Iris pigment epithelial cell (primary cell): ENCODE measurements around the gene NRG2.

Experiments used
- DNase-seq: peaks from one replicate; pipeline ENCODE4 v3.0.0-alpha.2; 2011; ENCODE audit warnings: low read depth

NRG2 gene

DNA sequence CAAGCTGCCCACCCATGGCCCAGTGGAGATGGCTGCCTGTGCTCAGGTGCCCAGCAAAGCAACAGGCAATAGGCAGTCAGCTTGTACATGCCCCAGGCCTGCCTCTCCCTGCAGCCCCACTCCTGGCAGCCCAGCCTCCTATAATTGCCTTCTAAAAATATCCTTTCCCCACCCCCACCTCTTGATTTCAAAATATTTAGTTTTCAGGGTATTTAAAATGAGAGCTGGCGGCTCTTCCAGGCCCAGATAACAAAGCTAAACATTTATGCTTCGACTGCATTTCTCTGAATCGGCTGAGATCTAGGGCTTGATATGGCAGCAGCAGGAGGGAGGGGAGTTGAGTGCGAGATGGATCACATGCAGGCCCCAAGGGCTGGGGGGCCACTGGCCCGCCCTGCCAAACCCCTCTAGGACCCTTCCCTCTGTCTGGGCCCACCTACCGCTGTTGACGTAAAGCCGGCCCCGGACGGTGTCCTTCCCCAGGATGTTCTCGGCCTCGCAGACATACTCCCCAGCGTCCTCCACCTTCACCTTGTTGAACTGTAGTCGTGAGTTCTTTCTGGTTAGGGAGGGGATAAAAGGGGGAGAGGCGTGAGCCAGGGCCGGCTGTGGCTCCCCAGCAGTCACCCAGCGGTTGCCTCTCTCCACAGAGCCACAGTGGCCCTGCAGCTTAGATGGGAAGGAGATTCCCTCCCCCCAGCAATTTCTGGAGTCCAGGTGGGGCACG, 162.5 kb downstream of the NRG2 start:
- DNase-seq: no peak

DNA sequence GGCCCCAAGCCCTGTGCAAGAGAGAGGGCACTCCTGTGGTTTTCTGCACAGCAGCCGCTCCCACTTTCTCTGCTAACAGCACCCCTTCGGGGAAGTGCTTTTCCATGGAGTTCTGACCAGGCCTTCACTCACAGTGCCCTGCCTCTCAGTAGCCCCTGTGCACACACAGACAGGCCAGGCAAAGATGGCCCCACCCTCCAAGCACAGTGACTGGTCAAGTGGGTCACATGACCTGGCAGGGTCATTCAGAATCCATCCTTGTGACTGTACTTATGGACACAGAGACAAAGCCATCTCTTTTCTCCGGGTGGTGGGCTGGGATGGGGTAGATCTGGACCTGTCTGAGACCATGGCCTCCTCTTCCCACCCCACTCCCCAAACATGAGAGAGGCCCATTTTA, 165.0 kb downstream of the NRG2 start:
- DNase-seq: no peak

DNA sequence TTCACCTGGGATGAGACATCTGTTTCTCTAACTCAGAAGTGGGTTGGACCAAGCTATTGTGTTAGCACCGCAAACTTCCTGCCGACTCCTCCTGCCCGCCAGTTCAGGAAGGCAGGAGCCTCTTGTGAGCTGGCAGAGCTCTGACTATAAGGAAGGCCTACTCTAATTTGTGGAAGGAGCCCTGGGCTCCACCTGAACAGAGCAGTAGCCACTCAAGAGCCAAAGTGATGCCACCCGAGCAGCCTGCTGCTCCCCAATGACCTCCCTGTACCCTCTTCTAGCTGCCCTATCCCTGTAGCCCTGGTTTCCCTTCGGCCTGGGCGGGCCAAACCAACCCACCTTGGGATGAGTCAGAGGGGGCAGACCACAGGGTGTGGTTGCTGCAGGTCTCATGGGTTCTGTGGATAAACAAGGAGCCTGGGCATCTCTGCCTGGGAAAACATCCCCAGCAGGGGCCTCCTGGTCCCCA, 165.9 kb downstream of the NRG2 start:
- no peak for DNase-seq

DNA sequence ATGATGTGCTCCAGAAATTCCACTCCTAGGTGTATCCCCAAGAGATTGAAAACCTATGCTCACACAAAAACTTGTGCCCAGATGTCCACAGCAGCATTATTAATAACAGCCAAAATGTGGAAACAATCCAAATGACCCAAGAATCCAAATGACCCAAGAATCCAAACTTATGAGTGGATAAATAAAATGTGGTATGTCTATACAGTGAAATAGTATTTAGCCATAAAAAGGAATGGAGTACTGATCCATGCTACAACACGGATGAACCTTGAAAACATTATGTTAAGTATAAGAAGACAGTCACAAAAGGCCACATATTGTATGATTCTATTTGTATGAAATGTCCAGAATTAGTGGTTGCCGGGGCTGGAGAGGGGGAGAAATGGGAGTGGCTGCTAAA, 167.1 kb downstream of the NRG2 start:
- no peak for DNase-seq

DNA sequence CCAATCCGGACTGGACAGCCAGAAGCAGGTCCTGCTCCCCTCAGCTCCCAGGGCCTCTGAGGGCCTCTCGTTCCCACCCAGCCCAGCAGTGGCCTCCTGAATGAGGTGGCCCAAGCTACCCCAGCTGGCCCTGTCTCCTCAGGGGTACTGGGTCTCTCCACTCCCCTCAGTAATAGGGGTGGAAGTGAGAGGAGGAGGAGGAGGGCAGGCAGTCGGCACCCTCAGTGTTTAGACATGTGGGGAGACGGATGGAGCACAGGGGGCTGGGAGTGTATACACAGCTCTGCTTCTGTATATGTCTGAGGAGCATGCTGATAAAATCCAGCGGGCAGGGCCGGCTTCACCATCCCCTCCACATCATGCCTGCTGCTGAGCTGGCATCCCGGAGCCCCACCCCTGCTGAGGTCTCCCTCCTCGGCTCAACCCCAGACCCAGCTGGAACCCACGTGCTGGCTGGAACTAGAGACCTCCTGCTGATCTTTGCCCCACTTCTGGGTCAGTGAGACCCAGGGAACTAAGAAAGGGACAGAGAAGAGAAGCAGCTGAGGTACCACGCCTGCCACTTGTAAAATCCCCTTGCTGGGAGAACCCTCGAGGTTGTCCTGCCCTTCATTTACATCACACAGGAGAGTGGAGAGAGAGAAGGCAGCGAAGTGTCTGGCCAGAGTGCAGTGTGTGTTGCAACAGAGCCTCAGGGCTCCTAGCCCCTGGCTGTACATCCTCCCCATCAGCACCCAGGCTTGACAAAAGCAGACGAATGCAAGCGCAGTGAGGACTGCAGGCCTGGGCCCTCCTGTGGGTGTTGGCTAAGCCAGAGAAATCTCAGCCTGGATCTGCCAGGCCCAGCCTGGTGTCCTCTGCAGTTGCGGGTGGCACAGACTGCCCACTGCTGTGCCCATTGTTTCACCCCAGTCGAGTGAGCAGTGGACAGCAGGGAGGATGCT, 170.0 kb downstream of the NRG2 start:
- DNase-seq: no peak

DNA sequence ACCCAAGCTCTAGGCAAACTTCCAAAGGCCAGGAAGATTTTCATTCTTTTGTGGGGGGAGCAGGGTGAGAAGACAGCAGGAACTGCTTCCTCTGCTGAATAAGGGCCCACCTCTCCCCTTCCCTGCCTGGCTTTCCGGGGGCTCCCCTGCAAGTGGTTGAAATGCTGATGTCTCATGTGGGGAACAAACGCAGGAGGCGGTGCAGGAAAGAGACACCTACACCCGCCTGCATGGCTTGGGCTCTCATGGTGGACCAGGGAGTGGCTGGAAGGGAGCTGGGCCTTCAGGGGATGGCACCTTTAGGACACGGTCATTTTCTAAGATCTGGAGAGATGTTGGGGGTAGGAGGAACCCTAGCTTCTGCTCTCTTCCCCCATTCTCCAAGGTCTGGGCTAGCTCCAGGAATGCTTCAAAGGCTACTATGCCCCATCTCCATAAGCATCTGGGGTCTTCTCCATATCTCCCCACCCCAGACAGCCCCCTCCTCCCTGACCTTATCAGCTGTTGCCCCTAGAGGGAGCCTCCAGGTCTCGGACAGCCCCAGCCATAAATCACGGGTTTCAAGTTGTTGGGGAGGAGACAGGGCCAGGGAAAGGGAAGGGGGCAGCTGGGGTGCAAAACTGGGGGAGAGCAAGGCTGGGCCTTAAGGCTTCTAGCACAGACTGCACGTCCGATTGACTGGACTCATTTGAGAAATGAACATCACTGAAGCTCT, 170.9 kb downstream of the NRG2 start:
- DNase-seq: no peak

DNA sequence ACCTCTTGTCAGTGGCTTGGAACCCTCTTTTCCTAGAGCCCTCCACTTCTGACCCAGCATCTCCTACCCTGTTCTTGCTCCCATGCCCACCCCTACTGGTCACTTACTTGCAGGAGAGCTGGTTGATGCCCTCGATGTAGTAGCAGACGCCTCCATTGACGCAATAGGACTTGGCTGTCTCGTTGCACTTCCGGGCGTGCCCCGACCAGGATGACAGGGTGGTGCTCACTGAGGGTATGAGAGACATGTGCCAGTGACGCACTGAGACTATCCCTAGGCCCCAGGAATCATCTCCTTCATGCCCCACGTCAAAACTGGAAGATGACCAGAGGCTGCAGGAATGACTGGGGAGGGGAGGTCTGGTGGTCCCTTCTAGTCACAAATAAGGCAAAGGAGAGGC, 171.5 kb downstream of the NRG2 start:
- DNase-seq: no peak

DNA sequence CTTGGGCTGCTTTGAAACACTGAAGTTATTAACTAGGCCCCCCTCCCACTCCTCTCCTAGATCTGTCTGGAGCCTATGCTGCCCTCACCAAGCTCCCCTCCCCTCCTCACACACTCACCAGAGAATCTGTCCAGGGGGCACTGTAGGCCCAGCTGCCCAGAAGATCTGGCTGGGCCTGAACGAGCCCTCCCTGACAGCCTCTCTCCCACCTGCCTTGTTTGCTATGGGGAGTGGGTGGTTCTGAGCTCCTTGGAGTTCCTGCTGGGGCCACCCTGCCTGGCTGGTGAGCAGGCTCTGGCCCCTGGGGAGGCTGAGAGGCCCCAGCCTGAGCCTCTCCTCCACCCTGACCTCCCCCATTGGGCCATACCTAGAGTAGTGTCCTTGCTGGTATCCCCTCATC, 172.4 kb downstream of the NRG2 start:
- no peak for DNase-seq

DNA sequence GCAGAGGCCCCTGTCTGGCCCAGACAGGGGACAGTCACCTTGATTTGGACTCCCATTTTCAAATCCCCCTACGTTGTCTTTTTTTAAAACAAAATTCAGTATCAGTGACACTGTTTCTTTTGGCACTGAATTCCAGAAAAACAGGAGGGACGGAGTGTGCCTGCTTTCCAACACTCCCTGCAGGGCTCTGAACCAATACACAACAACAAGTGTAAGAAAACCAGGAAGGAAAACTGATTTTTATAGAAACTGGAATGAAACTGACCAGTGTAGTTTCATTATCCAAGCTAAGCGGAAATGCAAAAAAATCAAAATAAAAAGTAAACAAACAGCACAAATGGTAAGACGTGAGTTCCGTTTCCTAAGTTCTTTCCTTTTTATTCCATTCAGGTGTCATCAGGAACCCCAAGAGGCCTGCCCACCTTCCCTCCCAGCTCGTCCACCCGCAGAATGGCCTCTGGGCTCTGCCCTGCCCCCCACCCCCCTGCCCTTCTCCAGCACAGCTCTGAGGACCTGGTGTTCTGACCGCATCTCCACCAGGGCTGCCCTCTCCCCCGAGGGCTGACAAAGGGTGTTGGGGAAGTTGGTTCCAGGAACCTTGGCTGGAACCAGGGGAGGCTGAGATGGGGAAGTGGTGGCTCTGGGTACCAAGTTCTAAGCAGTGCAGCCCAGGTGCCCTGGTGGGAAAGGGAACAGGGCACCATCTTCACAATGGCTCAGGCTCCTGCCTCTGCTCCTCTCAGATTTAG, 173.9 kb downstream of the NRG2 start:
- DNase-seq: no peak

DNA sequence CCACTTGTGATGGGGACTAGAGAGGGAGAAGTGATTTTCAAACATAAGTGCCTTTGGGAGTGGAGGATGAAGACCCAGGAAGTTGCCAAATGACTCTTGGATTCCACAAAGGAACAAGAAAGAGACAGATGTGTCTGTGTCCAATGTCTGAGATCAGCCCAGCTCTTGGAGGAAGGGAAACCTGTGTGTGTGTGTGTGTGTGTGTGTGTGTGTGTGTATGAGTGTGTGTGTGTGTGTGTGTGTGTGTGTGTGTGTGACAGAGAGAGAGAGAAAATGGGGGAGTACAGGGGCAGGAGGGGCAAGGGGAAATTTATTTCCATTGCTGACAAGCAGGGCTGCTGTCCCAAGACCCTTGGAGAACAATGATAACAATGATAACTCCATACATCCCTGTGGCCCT, 175.5 kb downstream of the NRG2 start:
- DNase-seq: no peak

DNA sequence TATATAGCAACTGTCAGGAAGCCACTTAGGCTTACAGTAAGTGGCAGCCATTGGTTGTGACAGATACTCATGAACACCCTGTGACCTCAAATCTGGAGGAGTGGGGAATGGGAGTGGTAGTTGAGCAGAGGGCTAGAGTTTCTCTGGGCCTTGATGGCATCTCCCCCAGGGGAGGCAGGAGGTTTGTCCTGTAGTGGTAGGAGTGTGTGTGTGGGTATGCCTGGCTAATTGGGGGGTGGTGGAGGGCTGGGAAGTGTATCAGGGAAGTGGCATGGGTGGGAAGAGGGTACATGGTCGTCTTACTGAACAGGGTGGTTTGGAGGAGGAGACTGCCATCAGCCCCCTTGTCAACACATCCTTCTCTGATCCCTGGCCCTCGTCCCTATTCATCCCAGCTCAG, 176.0 kb downstream of the NRG2 start:
- DNase-seq: no peak

DNA sequence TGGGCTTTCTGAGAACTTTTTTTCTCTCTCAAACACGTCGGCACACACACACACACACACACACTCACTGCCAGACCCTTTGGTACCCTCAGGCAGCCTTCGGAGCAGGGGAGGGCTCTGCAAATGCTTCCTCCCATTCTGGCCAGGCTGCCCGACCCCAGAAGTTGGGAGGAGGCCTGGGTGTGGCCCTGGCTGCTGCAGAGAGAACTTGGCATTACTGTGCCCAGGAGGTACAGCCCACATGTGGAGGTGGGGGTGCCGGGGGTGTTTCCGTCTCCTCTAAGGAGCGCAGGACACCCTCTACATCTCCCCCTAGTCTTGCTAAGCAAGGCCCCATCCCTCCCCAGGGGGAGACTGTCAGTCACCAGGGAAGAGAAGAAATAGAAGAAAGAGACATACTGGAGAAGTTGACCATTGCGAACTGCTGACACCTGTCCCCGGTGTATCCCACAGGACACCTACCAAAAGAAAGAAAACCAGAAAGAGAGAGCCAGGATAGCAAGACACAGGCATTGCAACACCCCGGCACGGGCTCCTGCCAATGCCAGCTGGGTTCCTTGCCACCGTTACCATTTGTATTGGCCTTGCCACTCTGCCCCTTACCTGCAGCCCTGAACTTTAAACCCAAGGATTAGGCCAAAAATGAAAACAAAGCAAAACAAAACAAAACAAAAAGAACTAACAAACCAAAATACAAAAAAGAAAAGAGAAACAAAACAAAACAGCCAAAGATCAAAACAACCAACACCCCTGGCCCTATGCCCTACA, 178.2 kb downstream of the NRG2 start:
- DNase-seq: no peak

DNA sequence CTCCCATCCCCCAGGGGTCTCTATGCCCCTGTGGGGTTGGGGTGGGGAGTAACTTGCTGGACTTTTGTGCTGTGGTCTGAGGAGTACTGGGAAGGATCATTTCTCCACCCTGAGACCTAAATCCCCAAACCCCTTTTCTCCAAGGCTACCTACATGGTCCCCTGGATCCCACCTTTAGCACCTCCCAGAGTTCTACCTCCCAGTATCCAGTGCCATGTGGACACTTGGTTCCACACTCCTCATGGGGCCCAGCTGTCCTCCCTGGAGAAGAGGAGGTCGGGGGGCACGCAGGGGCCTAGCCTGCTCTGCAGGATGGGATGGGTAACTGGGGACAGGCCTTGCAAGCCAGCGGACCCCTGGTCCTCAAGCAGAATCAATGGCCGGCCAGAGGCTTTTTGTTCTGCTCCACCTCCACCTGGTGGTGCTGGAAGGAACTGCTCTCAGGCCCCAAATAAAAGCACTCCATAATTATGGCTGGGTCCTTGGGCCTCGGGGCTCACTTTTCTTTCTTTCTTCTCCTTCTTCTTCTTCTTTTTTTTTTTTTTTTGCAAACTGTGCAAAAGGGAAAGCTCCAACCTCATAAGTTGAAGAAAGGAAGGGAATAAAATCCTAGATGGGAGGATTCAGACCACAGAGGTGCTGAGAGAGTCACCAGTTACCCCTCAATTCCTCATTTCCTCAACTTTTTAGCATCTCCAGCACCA, 179.1 kb downstream of the NRG2 start:
- peak; percentile 44 for DNase-seq

DNA sequence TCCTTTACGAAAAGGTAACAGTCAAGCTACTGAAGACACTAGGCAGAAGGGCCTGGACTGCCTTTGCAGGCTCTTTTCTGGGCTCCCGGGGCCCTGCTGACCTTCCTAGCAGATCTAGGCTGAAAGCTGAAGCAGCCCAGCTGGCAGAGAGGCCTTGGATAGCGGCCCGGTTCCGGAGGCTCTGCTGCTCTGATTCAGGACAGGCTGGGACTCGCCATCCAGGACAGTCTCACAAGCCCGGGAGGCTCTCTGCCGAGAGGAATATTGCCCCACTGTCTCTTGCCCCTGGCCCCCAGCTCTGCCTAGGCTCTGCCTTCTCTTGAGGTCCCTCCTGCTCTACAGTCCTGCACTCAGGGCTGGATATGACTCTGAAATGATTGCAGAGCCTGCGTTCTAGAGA, 179.7 kb downstream of the NRG2 start:
- DNase-seq: no peak

DNA sequence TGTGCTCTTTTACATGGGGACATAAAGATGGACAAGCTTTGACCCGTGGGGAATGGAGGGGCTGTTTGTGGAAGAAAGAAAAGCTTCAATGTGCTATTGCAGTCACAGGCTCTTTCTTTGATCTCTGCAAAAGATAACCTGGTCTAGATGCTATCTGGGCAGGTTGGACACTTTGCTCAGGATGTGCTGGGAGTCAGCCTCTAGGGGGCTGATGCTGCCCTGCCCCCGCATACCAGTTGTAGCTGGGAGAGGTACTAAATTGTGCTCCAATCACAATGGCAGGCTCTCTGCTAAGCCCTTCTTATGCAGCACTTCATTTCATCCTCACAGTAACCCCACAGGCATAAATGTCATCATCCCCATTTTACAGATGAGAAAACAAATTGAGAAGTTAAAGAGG, 180.3 kb downstream of the NRG2 start:
- no peak for DNase-seq

DNA sequence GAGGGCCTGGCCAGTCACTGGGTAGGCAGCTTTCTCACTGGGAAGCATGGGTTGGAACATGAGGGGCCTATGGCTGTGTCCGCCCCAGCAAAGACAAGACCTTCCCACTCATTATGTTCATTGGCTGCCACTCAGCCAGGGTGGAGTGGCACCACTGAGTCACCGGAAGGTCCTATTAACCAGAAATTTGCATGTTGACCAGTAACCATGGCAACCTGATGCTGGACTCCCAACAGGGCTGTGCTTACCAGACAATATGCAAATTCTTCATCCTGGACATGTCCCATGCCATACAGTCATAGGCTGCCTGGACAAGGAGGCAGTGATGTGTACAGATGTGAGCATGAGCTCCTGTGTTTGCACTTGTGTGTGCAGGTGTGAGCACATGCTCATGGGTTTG, 180.8 kb downstream of the NRG2 start:
- DNase-seq: peak; percentile 14

DNA sequence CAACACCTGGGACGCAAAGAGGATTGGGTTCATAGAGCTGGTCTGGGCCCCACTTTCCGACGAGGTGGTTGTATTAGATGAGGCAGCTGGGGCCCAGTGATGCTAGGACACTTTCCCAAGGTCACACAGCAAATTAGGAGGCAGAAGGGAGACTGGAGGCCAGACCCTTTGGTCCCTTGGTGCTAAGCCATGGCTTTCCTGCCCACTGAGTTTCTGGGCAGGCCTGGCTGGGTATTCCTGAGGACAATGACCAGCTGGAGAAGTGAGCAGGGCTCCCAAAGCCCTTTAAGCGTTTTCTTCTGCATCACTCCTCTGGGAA, 181.3 kb downstream of the NRG2 start:
- DNase-seq: no peak

DNA sequence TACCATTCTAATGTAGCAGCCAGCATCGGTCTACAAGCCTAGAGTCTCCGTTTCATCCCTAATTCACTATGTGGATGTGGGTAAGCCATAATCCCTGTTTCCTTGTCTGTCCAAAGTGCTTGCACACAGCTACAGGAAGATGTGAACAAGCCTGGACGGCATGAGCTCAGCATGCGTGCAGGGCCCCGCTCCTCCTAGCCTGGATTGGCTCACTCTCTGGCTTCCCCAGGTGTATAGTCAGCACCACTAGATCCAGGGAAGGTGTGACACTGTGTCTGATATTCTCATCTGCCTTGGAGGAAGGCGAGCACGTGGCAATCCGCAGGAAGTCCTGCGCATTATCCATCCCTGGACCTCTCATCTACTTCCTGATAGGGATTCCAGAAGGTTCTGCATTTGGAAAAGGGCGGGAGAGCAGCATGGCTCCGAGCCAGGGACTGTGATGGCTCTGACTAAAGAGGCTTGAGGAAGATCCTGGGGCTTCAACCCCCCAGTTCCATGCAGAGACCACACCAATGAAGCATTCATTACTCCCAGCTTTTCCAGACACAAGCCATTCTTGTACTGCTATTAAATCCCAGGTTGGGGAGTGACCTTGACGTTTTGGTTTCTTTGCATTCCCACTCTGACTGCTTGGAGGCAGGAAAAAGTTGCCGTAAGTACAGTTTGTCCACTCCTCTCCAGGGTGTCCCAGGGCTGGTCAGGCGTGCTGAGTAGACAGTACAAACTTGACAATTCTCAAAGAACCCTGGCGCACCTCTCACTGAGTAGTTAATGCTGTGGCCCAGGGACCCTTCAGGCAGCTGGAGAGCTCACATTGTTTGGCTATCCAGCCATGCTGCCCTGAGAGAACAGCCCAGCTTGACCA, 181.8 kb downstream of the NRG2 start:
- DNase-seq: no peak

DNA sequence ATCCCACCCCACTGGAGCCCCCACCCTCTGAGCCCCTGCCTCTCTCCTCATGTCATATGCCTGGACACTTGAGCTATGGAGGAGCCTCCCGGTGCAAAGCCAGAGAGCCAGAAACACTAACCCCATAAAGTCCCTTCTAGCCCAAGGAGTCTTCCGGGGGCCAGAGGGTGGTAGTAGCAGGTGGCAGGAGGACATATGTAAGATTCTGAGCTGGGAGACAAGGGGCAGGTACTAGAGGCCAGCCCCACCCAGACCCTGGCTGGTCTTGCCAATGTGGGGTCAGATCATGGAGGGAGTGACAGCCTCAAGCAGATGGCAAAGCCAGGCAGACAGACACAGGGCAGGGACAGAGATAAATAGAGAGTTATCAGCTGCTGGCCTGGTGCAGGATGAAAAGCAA, 184.1 kb downstream of the NRG2 start:
- DNase-seq: no peak

DNA sequence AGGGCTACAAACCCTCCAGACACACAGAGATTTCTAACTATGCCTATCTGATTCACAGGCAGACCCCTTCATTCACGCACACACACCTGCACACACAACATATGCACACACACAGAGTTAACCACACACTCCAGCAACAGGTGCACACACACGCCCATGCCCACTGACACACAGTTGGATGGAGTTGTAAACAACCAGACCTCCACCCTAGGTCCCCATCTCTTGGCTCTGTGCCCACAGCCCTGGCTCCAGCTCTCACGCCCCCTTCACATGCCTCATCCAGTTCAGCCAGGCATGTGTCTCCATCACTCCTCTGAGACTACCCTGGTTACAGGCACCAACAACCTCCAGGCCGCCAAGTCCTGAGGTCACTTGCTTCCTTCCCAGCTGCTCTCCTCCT, 186.4 kb downstream of the NRG2 start:
- DNase-seq: no peak
